Keratinocyte (primary cell): Measurements from ENCODE around the gene KCNC1.

Experiments used
- EZH2 ChIP-seq: IDR thresholded peaks from one replicate; pipeline ENCODE4 v1.6.1; 2012; ENCODE audit warnings: inconsistent platforms, mild to moderate bottlenecking, low read length, moderate library complexity
- TF ChIP-seq, protein P1 (sequence below), 3 experiments: IDR thresholded peaks in 1 of 3; conservative IDR thresholded peaks in 1 of 3; optimal IDR thresholded peaks in 1 of 3; 2 replicates in 2 of 3; 3 replicates in 1 of 3; pipeline versions ENCODE3 to v1.5.1; 2011; ENCODE audit warnings: low read length in 3 of 3, mild to moderate bottlenecking in 3 of 3, moderate library complexity in 2 of 3, control low read depth in 1 of 3, inconsistent platforms in 1 of 3; ENCODE audit not compliant: insufficient read depth in 2 of 3; ENCODE audit errors: extremely low read depth in 1 of 3

DNA sequence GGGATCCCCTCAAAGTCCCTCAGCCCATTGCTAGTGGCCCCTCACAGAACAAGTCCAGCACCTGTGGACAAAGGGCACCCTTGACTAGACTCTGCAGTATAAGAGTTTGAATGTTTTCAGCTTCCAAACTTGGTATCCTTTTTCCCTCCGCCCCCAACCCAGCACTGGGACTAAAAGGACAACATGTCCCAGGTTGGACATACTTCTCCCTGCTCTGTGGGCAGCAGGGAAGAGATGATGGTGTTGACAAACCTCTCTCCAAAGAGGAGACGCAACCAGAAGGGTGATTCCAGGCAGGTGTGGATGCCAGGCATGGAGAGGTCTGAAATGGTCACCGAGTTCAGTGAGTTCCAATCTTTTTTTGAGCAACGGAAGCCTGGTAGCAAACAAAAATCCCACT, 19.7 kb upstream of the KCNC1 start:
- TF ChIP-seq, protein P1, sequence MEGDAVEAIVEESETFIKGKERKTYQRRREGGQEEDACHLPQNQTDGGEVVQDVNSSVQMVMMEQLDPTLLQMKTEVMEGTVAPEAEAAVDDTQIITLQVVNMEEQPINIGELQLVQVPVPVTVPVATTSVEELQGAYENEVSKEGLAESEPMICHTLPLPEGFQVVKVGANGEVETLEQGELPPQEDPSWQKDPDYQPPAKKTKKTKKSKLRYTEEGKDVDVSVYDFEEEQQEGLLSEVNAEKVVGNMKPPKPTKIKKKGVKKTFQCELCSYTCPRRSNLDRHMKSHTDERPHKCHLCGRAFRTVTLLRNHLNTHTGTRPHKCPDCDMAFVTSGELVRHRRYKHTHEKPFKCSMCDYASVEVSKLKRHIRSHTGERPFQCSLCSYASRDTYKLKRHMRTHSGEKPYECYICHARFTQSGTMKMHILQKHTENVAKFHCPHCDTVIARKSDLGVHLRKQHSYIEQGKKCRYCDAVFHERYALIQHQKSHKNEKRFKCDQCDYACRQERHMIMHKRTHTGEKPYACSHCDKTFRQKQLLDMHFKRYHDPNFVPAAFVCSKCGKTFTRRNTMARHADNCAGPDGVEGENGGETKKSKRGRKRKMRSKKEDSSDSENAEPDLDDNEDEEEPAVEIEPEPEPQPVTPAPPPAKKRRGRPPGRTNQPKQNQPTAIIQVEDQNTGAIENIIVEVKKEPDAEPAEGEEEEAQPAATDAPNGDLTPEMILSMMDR (optimal IDR thresholded peaks at IDR 0.05 in 1 of 3, IDR thresholded peaks at IDR 0.05 in 1 of 3, conservative IDR thresholded peaks at IDR 0.05 in 1 of 3; ENCODE audit: extremely low read depth in 1 of 3, insufficient read depth in 2 of 3, low read length in 3 of 3), result no peak
- TF ChIP-seq EZH2, result no peak
